ENCODE data around the gene DIP2A.

GRCh38 chr21:46604975-46605766, 146.5 kb downstream of the DIP2A start, which contains the start of gene S100B:
- no peak for TF ChIP-seq CTCF (IDR thresholded peaks at IDR 0.05)
- TF ChIP-seq POLR2A (IDR thresholded peaks at IDR 0.05), result no peak
